Measurements from ENCODE around the gene FAM118A. TPM values are rescaled to one million over a fixed set of nuclear protein-coding genes. Genes with fewer than 3 reads are reported as not detected.

The FAM118A gene
- total and polyA plus RNA-seq, 9 of the 15 experiments (the other 6 are each of a cell fraction or from before 2014, with no cell fraction given), result 17.0 to 223 (median 59.4) TPM

DNA sequence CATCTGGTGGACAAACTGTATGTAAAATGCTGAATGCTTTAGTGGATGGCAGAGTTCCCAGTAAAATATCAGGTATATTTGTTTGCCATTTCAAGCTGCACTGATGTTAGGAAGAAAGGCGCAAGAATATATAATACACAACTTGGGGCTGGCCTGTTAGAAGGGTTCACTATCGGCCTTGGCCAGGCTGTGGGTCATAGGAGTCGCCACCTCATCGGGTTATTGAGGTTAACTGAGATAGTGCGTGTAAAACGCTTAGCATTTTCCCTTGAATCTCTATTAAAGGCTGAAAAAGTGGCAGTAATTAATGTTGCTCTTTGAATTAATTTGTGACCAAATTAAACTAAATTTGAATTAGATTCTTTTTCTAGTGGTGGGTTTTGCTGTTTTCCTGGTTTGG, 5.1 kb downstream of the FAM118A start (continued):
- TF ChIP-seq, protein P1, sequence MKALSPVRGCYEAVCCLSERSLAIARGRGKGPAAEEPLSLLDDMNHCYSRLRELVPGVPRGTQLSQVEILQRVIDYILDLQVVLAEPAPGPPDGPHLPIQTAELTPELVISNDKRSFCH (CRISPR knock-in tag; IDR thresholded peaks at IDR 0.05), result no peak
- TF ChIP-seq, protein P1 (tag; IDR thresholded peaks at IDR 0.05), result no peak
- TF ChIP-seq SREBF1 (IDR thresholded peaks at IDR 0.05; ENCODE audit: borderline replicate concordance, low read depth, low read length) (no peak), SMARCB1 (IDR thresholded peaks at IDR 0.05; ENCODE audit: insufficient read length, low read depth) (no peak), TEAD4 (IDR thresholded peaks at IDR 0.05; ENCODE audit: low read length) (peak; percentile 49), TEAD4 (CRISPR knock-in tag; IDR thresholded peaks at IDR 0.05; ENCODE audit: borderline replicate concordance) (no peak), ZNF124 (CRISPR knock-in tag; IDR thresholded peaks at IDR 0.05) (no peak), ZNF146 (CRISPR knock-in tag; IDR thresholded peaks at IDR 0.05; ENCODE audit: unreplicated experiment) (no peak), HMG20B (CRISPR knock-in tag; IDR thresholded peaks at IDR 0.05) (no peak), RCOR1 (IDR thresholded peaks at IDR 0.05; ENCODE audit: borderline replicate concordance in 1 of 2, low read depth in 2 of 2, low read length in 2 of 2) (peak in 1 of 2 experiments; percentile 38; a peak in 1 of 4 replicates), CREB1 (IDR thresholded peaks at IDR 0.05) (no peak), CREB1 (CRISPR knock-in tag; IDR thresholded peaks at IDR 0.05) (no peak), FOXJ2 (tag; IDR thresholded peaks at IDR 0.05) (no peak), ZNF561 (CRISPR knock-in tag; conservative IDR thresholded peaks at IDR 0.05) (no peak), TRIM28 (IDR thresholded peaks at IDR 0.05) (no peak), ZNF431 (CRISPR knock-in tag; IDR thresholded peaks at IDR 0.05) (no peak), ZNF76 (CRISPR knock-in tag; IDR thresholded peaks at IDR 0.05; ENCODE audit: borderline replicate concordance) (no peak), EP300 (IDR thresholded peaks at IDR 0.05; ENCODE audit: low read length) (peak; percentile 68; the same call in 1 of the 2 replicates), POLR2AphosphoS5 (IDR thresholded peaks at IDR 0.05; ENCODE audit: control insufficient read depth, insufficient read depth, low read depth, low read length) (0 out of 2 replicates have a peak, but pooled peaks have one; percentile 21), CBFA2T3 (IDR thresholded peaks at IDR 0.05) (peak; percentile 73), CBFA2T2 (conservative IDR thresholded peaks at IDR 0.05) (peak; percentile 51), SMARCA4 (IDR thresholded peaks at IDR 0.05) (no peak), BMI1 (IDR thresholded peaks at IDR 0.05; ENCODE audit: low read length) (no peak), STAT5A (IDR thresholded peaks at IDR 0.05; ENCODE audit: borderline replicate concordance, low read length) (no peak), FOSL1 (tag; conservative IDR thresholded peaks at IDR 0.05) (peak; percentile 28)
- TF ChIP-seq, protein P2, sequence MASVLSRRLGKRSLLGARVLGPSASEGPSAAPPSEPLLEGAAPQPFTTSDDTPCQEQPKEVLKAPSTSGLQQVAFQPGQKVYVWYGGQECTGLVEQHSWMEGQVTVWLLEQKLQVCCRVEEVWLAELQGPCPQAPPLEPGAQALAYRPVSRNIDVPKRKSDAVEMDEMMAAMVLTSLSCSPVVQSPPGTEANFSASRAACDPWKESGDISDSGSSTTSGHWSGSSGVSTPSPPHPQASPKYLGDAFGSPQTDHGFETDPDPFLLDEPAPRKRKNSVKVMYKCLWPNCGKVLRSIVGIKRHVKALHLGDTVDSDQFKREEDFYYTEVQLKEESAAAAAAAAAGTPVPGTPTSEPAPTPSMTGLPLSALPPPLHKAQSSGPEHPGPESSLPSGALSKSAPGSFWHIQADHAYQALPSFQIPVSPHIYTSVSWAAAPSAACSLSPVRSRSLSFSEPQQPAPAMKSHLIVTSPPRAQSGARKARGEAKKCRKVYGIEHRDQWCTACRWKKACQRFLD (CRISPR knock-in tag; IDR thresholded peaks at IDR 0.05), result no peak
- TF ChIP-seq, protein P3, sequence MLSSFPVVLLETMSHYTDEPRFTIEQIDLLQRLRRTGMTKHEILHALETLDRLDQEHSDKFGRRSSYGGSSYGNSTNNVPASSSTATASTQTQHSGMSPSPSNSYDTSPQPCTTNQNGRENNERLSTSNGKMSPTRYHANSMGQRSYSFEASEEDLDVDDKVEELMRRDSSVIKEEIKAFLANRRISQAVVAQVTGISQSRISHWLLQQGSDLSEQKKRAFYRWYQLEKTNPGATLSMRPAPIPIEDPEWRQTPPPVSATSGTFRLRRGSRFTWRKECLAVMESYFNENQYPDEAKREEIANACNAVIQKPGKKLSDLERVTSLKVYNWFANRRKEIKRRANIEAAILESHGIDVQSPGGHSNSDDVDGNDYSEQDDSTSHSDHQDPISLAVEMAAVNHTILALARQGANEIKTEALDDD (IDR thresholded peaks at IDR 0.05), result peak; percentile 57; the same call in 1 of the 2 replicates
- TF ChIP-seq, protein P4, sequence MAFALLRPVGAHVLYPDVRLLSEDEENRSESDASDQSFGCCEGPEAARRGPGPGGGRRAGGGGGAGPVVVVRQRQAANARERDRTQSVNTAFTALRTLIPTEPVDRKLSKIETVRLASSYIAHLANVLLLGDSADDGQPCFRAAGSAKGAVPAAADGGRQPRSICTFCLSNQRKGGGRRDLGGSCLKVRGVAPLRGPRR (CRISPR knock-in tag; IDR thresholded peaks at IDR 0.05), result no peak

All from K562 (cell line).